Erythroblast (primary cell): ENCODE results near the gene FOXL2.

ENCODE experiments used
- GATA1 ChIP-seq: IDR thresholded peaks from 2 replicates; pipeline ENCODE4 v1.6.1; 2011; ENCODE audit warnings: low read depth, mild to moderate bottlenecking, control low read depth, low read length, moderate library complexity
- POLR2A ChIP-seq: IDR thresholded peaks from 2 replicates; pipeline ENCODE4 v1.6.1; 2011; ENCODE audit warnings: mild to moderate bottlenecking, low read length

GRCh38 chr3:138919325-138919724, 27.6 kb downstream of the FOXL2 start:
- TF ChIP-seq POLR2A (no peak), GATA1 (no peak)
